IPS DF 6.9 (cell line): ENCODE results near the gene NSFL1C.
A peak's percentile ranks its signal among the peaks of the same experiment; 100 is the strongest.

Experiments used
- DNase-seq: peaks from one replicate; pipeline ENCODE4 v3.0.0-alpha.2; 2013; ENCODE audit warnings: low read depth, low spot score
- H3K27ac ChIP-seq: one replicate; pipeline ENCODE4 v1.5.1; 2013; ENCODE audit warnings: low read length, control low read depth
- H3K27me3 ChIP-seq: 2 replicates; pipeline ENCODE4 v1.6.1; 2013; ENCODE audit warnings: mild to moderate bottlenecking, low read length; ENCODE audit not compliant: control insufficient read depth, insufficient read depth
- H3K36me3 ChIP-seq: 2 replicates; pipeline ENCODE4 v1.6.1; 2013; ENCODE audit warnings: low read length; ENCODE audit not compliant: control insufficient read depth, insufficient read depth
- H3K4me1 ChIP-seq: 2 replicates; pipeline ENCODE4 v1.6.1; 2013; ENCODE audit warnings: low read length; ENCODE audit not compliant: control insufficient read depth, insufficient read depth
- H3K4me3 ChIP-seq: 2 replicates; pipeline ENCODE4 v1.5.1; 2013; ENCODE audit warnings: mild to moderate bottlenecking, low read length
- H3K9me3 ChIP-seq: 2 replicates; pipeline ENCODE4 v1.6.1; 2013; ENCODE audit warnings: low read length, inconsistent platforms; ENCODE audit not compliant: control insufficient read depth, insufficient read depth
- WGBS: extraction: QIAGEN DNeasy Blood & Tissue Kit; methylation state at CpG from one replicate; pipeline ENCODE4 v1.1.7; 2013; ENCODE audit warnings: mixed read lengths, missing lambda C conversion rate; ENCODE audit not compliant: insufficient read length, insufficient coverage; 5-methylcytosine and 5-hydroxymethylcytosine counted together

NSFL1C gene

GRCh38 chr20:1438361-1438760, 28.3 kb downstream of the NSFL1C start:
- no peak overlapping the region for H3K4me3 ChIP-seq
- H3K27me3 ChIP-seq, result no peaks in the 10 kb centered on the region
- H3K4me1 ChIP-seq, result no peaks in the 10 kb centered on the region
- WGBS, result no CpG with 5 or more reads among the region's 1 CpG
- no peak overlapping the region for H3K27ac ChIP-seq
- DNase-seq, result no peak
- no peaks in the 10 kb centered on the region; the same call in 1 of the 2 replicates for H3K9me3 ChIP-seq
- H3K36me3 ChIP-seq, result no peaks in the 10 kb centered on the region

- peak; percentile 47 for DNase-seq
- Histone ChIP-seq H3K27ac (no peak overlapping the region), H3K36me3 (no peaks in the 10 kb centered on the region), H3K27me3 (no peaks in the 10 kb centered on the region), H3K4me3 (no peak overlapping the region), H3K9me3 (no peaks in the 10 kb centered on the region; the same call in 1 of the 2 replicates), H3K4me1 (no peaks in the 10 kb centered on the region)
- no CpG with 5 or more reads among the region's 5 CpGs for WGBS
These were observed 29.3 kb downstream of the NSFL1C start for GRCh38 chr20:1437235-1437904.

- WGBS, result no CpG with 5 or more reads among the region's 8 CpGs
- no peak for DNase-seq
- no peaks in the 10 kb centered on the region for H3K4me1 ChIP-seq
These were observed 30.4 kb downstream of the NSFL1C start for GRCh38 chr20:1436263-1436662.

GRCh38 chr20:1435337-1435699, 31.3 kb downstream of the NSFL1C start:
- no peak overlapping the region for H3K4me3 ChIP-seq

More at GRCh38 chr20:1436263-1436662, 30.4 kb downstream of the NSFL1C start:
- no peak overlapping the region for H3K4me3 ChIP-seq
- H3K27me3 ChIP-seq, result no peaks in the 10 kb centered on the region
- H3K36me3 ChIP-seq, result no peaks in the 10 kb centered on the region
- H3K9me3 ChIP-seq, result no peaks in the 10 kb centered on the region; the same call in 1 of the 2 replicates
- no peak overlapping the region for H3K27ac ChIP-seq

GRCh38 chr20:1434571-1435336, 31.9 kb downstream of the NSFL1C start:
- Histone ChIP-seq H3K9me3 (no peaks in the 10 kb centered on the region; the same call in 1 of the 2 replicates), H3K27me3 (no peaks in the 10 kb centered on the region), H3K4me3 (no peak overlapping the region), H3K27ac (no peak overlapping the region), H3K4me1 (no peaks in the 10 kb centered on the region), H3K36me3 (no peaks in the 10 kb centered on the region)
- WGBS, result no CpG with 5 or more reads among the region's 2 CpGs
- no peak for DNase-seq

More at GRCh38 chr20:1435337-1435699, 31.3 kb downstream of the NSFL1C start:
- DNase-seq, result no peak
- Histone ChIP-seq H3K9me3 (no peaks in the 10 kb centered on the region; the same call in 1 of the 2 replicates), H3K4me1 (no peaks in the 10 kb centered on the region), H3K36me3 (no peaks in the 10 kb centered on the region), H3K27ac (no peak overlapping the region), H3K27me3 (no peaks in the 10 kb centered on the region)

- Histone ChIP-seq H3K4me1 (peaks cover 2% of the 10 kb centered on the region), H3K27me3 (no peaks in the 10 kb centered on the region), H3K27ac (no peak overlapping the region), H3K4me3 (no peak overlapping the region), H3K36me3 (no peaks in the 10 kb centered on the region), H3K9me3 (no peaks in the 10 kb centered on the region; the same call in 1 of the 2 replicates)
- no peak for DNase-seq
- WGBS, result no CpG with 5 or more reads among the region's 1 CpG
These were observed 35.5 kb downstream of the NSFL1C start for GRCh38 chr20:1431158-1431557.

GRCh38 chr20:1430004-1430451, 36.6 kb downstream of the NSFL1C start:
- H3K36me3 ChIP-seq, result no peaks in the 10 kb centered on the region
- H3K27me3 ChIP-seq, result no peaks in the 10 kb centered on the region
- H3K9me3 ChIP-seq, result no peaks in the 10 kb centered on the region; the same call in 1 of the 2 replicates
- WGBS, result no CpG with 5 or more reads among the region's 1 CpG
- no peak overlapping the region for H3K4me3 ChIP-seq
- H3K4me1 ChIP-seq, result peaks cover 2% of the 10 kb centered on the region
- no peak overlapping the region for H3K27ac ChIP-seq
- no peak for DNase-seq

- Histone ChIP-seq H3K36me3 (no peaks in the 10 kb centered on the region), H3K27ac (no peak overlapping the region), H3K4me3 (no peak overlapping the region), H3K27me3 (no peaks in the 10 kb centered on the region), H3K9me3 (no peaks in the 10 kb centered on the region; the same call in 1 of the 2 replicates), H3K4me1 (peaks cover 2% of the 10 kb centered on the region)
- no peak for DNase-seq
- WGBS, result no CpG with 5 or more reads among the region's 4 CpGs
These were observed 37.4 kb downstream of the NSFL1C start for GRCh38 chr20:1429143-1429728.

GRCh38 chr20:1427457-1428054, 39.1 kb downstream of the NSFL1C start:
- Histone ChIP-seq H3K4me1 (peaks cover 5% of the 10 kb centered on the region), H3K9me3 (no peaks in the 10 kb centered on the region), H3K36me3 (no peaks in the 10 kb centered on the region), H3K4me3 (no peak overlapping the region), H3K27me3 (no peaks in the 10 kb centered on the region), H3K27ac (peak overlapping the region; percentile 76)
- no CpG with 5 or more reads among the region's 3 CpGs for WGBS
- peak; percentile 55 for DNase-seq

- no peaks in the 10 kb centered on the region for H3K36me3 ChIP-seq
- H3K9me3 ChIP-seq, result no peaks in the 10 kb centered on the region
- H3K4me3 ChIP-seq, result no peak overlapping the region
- no CpG with 5 or more reads among the region's 4 CpGs for whole genome bisulfite sequencing
- no peaks in the 10 kb centered on the region for H3K27me3 ChIP-seq
- H3K27ac ChIP-seq, result no peak overlapping the region
- peaks cover 5% of the 10 kb centered on the region for H3K4me1 ChIP-seq
- DNase-seq, result no peak
These were observed 40.3 kb downstream of the NSFL1C start for GRCh38 chr20:1426231-1426849.
